Medulla oblongata (tissue), 1 donor: ENCODE measurements around the gene MISP3.
A peak's percentile ranks its signal among the peaks of the same experiment; 100 is the strongest.
"Not testable (repeated sequence)": the region's sequence is repeated elsewhere in the genome, so short reads cannot be mapped to it uniquely, and the experiment has no call there.

Experiments used
- DNase-seq: peaks from one replicate; pipeline ENCODE4 v3.0.0-alpha.2; 2015; ENCODE audit errors: extremely low spot score

The MISP3 gene

GRCh38 chr19:14072535-14073260, at the start of gene MISP3:
TSS of gene MISP3 (plus strand) at chr19:14072786. CDS start at chr19:14073310, 524 bp downstream.
- peak; percentile 22 for DNase-seq

- no peak for DNase-seq
Observed at GRCh38 chr19:14023404-14024235, 49.0 kb upstream of the MISP3 start.

- not testable (repeated sequence) for DNase-seq
Observed at GRCh38 chr19:14026652-14027192, 45.9 kb upstream of the MISP3 start.

GRCh38 chr19:14027856-14028450, 44.6 kb upstream of the MISP3 start, which contains the start of gene RLN3:
TSS of gene RLN3 (plus strand) at chr19:14028148. CDS start at chr19:14028205, 57 bp downstream.
- no peak for DNase-seq

- no peak for DNase-seq
Observed at GRCh38 chr19:14028901-14029300, 43.7 kb upstream of the MISP3 start.

- DNase-seq: no peak
Observed at GRCh38 chr19:14030997-14031718, 41.4 kb upstream of the MISP3 start.

GRCh38 chr19:14031719-14032480, 40.7 kb upstream of the MISP3 start, which contains the start of gene IL27RA:
TSS of gene IL27RA (plus strand) at chr19:14031762. CDS start at chr19:14031873, 111 bp downstream.
- peak; percentile 37 for DNase-seq

- no peak for DNase-seq
Observed at GRCh38 chr19:14033946-14034345, 38.6 kb upstream of the MISP3 start.

GRCh38 chr19:14035159-14035558, 37.4 kb upstream of the MISP3 start:
- DNase-seq: not testable (repeated sequence)

- no peak for DNase-seq
Observed at GRCh38 chr19:14035706-14036105, 36.9 kb upstream of the MISP3 start.

- DNase-seq: no peak
Observed at GRCh38 chr19:14039181-14039580, 33.4 kb upstream of the MISP3 start.

- peak; percentile 70 for DNase-seq
Observed at GRCh38 chr19:14042659-14043608, 29.7 kb upstream of the MISP3 start.

- not testable (repeated sequence) for DNase-seq
Observed at GRCh38 chr19:14047866-14048265, 24.7 kb upstream of the MISP3 start.

- no peak for DNase-seq
Observed at GRCh38 chr19:14048443-14049153, 24.0 kb upstream of the MISP3 start.

- DNase-seq: no peak
Observed at GRCh38 chr19:14050512-14050911, 22.1 kb upstream of the MISP3 start.

GRCh38 chr19:14050961-14051360, 21.6 kb upstream of the MISP3 start:
- DNase-seq: not testable (repeated sequence)

- no peak for DNase-seq
Observed at GRCh38 chr19:14051980-14052379, 20.6 kb upstream of the MISP3 start.

- DNase-seq: no peak
Observed at GRCh38 chr19:14052470-14052869, 20.1 kb upstream of the MISP3 start.

GRCh38 chr19:14053032-14053431, 19.6 kb upstream of the MISP3 start:
- DNase-seq: no peak
